ENCODE results near the gene TCF7L1.

- peak; percentile 53 to 81 (median 78) for TF ChIP-seq CTCF (optimal IDR thresholded peaks at IDR 0.05 in 1 of 3, IDR thresholded peaks at IDR 0.05 in 1 of 3, conservative IDR thresholded peaks at IDR 0.05 in 1 of 3; ENCODE audit: extremely low read depth in 1 of 3, insufficient read depth in 2 of 3, low read length in 3 of 3)
- TF ChIP-seq EZH2 (IDR thresholded peaks at IDR 0.05; ENCODE audit: low read length): no peak
Measured at GRCh38 chr2:85132834-85133637, at the start of gene TCF7L1.

Data from keratinocyte (primary cell).